Measurements from ENCODE around the gene FOXP3.

The FOXP3 gene

GRCh38 chrX:49212209-49212608 lies 52.3 kb downstream of the FOXP3 start:
- no peak for DNase-seq

DNA sequence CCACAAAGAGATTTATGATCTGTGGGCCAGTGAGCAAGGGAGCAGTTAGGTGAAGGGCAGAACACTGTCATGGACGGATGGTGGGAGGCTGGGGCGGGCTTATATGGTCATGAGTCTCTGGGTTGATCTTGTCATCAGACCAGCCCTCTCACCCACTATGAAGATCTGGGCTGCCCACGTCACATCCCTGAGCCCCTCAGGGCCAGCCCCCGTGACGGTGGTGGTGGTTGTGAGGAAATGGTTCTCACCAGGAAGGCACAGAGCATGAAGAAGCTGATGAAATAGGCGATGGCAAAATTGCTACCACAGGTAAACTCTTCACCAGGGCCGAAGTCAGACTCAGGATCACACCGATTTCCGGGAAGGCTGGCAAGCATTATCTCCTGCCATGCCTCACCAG lies 53.4 kb downstream of the FOXP3 start:
- DNase-seq, result no peak

DNA sequence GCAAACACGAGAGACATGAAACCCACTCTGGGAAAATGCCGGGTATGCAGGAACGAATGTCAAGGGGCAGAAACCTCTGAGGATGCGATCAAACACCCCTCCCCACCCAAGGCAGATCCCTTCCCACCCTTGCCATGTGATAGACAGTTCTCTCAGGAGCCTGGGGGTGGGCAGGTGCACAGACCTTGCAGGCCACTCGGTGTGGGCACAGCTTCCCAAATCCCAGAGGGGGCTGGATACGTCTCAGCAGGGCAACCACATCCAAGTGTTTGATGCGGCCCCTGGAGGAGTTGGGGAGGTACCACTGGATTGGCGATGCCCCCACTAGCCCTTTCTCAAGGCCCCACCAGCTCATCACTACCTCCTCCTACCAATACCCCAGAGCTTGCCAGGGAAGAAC lies 54.1 kb downstream of the FOXP3 start:
- DNase-seq, result no peak

GRCh38 chrX:49209434-49210251 lies 54.9 kb downstream of the FOXP3 start:
- no peak for DNase-seq

GRCh38 chrX:49208399-49208798 lies 56.1 kb downstream of the FOXP3 start:
- no peak for DNase-seq

DNA sequence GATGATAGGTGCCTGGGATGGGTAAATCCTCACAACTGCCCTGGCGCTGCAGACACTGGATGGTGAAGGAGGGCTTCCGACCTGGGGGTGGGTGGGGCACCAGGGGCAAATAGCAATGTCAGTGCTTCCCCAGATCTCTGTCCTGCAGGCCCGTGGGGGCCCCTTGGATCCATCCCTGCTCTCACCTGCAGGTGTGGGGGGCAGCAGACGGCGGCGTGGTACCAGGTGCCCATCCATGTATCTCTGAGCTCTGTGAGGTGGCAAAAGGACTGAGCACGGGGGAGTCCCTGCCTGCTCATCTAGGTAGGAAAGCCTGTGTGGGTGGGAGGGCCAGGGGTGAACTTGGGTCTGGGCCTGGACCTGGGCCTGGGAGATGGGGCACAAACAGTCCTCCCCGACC lies 58.0 kb downstream of the FOXP3 start:
- no peak for DNase-seq

- DNase-seq, result no peak
These were observed 59.1 kb downstream of the FOXP3 start for GRCh38 chrX:49205443-49205842.

- DNase-seq, result no peak
These were observed 59.8 kb downstream of the FOXP3 start for GRCh38 chrX:49204709-49205108.

- no peak for DNase-seq
These were observed 60.5 kb downstream of the FOXP3 start for GRCh38 chrX:49204017-49204416.

DNA sequence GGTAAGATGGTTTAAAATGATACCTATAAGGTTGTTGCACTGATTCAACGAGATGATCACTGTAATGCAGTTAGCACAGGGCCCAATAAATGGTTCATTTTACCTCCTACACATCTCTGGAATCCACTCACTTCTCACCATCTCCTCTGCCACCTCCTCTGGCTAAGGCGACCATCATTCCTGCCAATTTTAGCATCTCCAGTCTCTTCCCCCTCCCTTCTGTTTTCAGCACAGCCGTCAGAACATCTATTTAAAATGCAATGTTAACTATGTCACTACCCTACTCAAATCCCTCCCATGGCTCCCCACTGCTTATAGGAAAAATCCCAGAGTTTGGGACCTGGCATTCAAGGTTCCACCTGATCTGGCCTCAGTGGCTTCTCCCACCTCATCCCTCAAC lies 61.0 kb downstream of the FOXP3 start:
- no peak for DNase-seq

GRCh38 chrX:49202022-49202421 lies 62.5 kb downstream of the FOXP3 start:
- DNase-seq, result no peak
